A673 (cell line): ENCODE results near the gene SLMAP. TPM values are rescaled to one million over a fixed set of nuclear protein-coding genes. Genes with fewer than 3 reads are reported as not detected.
"Not testable (repeated sequence)": the region's sequence is repeated elsewhere in the genome, so short reads cannot be mapped to it uniquely, and the experiment has no call there.

Experiments used
- BruUV-seq: library from RNA; stranded (reverse); fragments of 400-500 nt; replicated peaks from 2 replicates; lab custom pipeline; 2021; lab: Mats Ljungman, UMichigan
- CTCF ChIA-PET: fragments of 300-600 bp; sonication (Branson Sonifier 250); formaldehyde crosslinking; loops from one replicate; lab custom pipeline; 2022; ENCODE audit warnings: antibody characterized with exemption; lab: Charles Lee
- POLR2A ChIA-PET: fragments of 300-600 bp; sonication (Branson Sonifier 250); formaldehyde crosslinking; loops from one replicate; lab custom pipeline; 2022; ENCODE audit warnings: antibody characterized with exemption; ENCODE audit not compliant: low non-redundant PET; lab: Charles Lee
- DNase-seq: peaks from one replicate; pipeline ENCODE4 v3.0.0-alpha.2; 2015; ENCODE audit warnings: low spot score
- H3K27ac ChIP-seq: fragments of 200-600 bp; sonication (generic); 2 replicates; pipeline ENCODE4 v1.5.1; 2016; ENCODE audit warnings: mixed run types, low read depth, mild to moderate bottlenecking, mixed read lengths, antibody characterized with exemption, low read length; ENCODE audit not compliant: poor library complexity, severe bottlenecking
- H3K27me3 ChIP-seq: fragments of 200-600 bp; sonication (generic); replicated peaks from 2 replicates; pipeline ENCODE4 v1.6.1; 2017; ENCODE audit warnings: mixed run types, low read depth, mild to moderate bottlenecking, mixed read lengths, antibody characterized with exemption, low read length; ENCODE audit not compliant: insufficient read depth, poor library complexity
- H3K36me3 ChIP-seq: fragments of 200-600 bp; sonication (generic); 2 replicates; pipeline ENCODE4 v1.6.1; 2016; ENCODE audit warnings: mixed run types, mild to moderate bottlenecking, mixed read lengths, antibody characterized with exemption, low read length; ENCODE audit not compliant: insufficient read depth, poor library complexity, severe bottlenecking
- H3K4me1 ChIP-seq: fragments of 200-600 bp; sonication (generic); 2 replicates; pipeline ENCODE4 v1.6.1; 2017; ENCODE audit warnings: mixed run types, mild to moderate bottlenecking, mixed read lengths, antibody characterized with exemption, low read length; ENCODE audit not compliant: insufficient read depth, poor library complexity, severe bottlenecking
- H3K4me3 ChIP-seq: fragments of 200-600 bp; sonication (generic); 2 replicates; pipeline ENCODE4 v1.5.1; 2016; ENCODE audit warnings: low read depth, mixed run types, mild to moderate bottlenecking, mixed read lengths, low read length; ENCODE audit not compliant: poor library complexity, severe bottlenecking
- H3K9me3 ChIP-seq: fragments of 200-600 bp; sonication (generic); 2 replicates; pipeline ENCODE4 v1.6.1; 2016; ENCODE audit warnings: mixed run types, low read depth, mild to moderate bottlenecking, mixed read lengths, antibody characterized with exemption, low read length; ENCODE audit not compliant: poor library complexity, severe bottlenecking
- CTCF ChIP-seq: fragments of 300-800, 200-600 bp; sonication (generic); conservative IDR thresholded peaks from 2 replicates; pipeline ENCODE4 v1.5.1; 2017; ENCODE audit warnings: low read depth, mild to moderate bottlenecking, antibody characterized with exemption, low read length, moderate library complexity, mixed read lengths
- EZH2 ChIP-seq: fragments of 200-600 bp; sonication (generic); IDR thresholded peaks from 2 replicates; pipeline ENCODE4 v1.6.1; 2017; ENCODE audit warnings: borderline replicate concordance, low read depth, mild to moderate bottlenecking, mixed read lengths, antibody characterized with exemption, low read length; ENCODE audit not compliant: poor library complexity, severe bottlenecking
- intact Hi-C: fragments of 100-400 bp; cut with micrococcal nuclease; formaldehyde crosslinking; loops from one replicate; pipeline ENCODE4 v1.10.0; 2022; ENCODE audit not compliant: unreplicated experiment
- total RNA-seq: library from RNA; stranded (reverse); gene quantifications from 2 replicates; pipeline ENCODE4 v1.2.3, GENCODE V29; 2021

SLMAP gene
- total RNA-seq, 1 experiment from 2014 or later = 32.4 TPM

- CTCF ChIA-PET = no interaction called here
Measured at GRCh38 chr3:57863380-57863779, 107.3 kb downstream of the SLMAP start.

GRCh38 chr3:57864853-57865252 is 108.7 kb downstream of the SLMAP start:
- Histone ChIP-seq H3K27ac (no peak overlapping the region), H3K27me3 (no peaks in the 10 kb centered on the region), H3K36me3 (no peaks in the 10 kb centered on the region), H3K9me3 (no peaks in the 10 kb centered on the region), H3K4me3 (no peak overlapping the region), H3K4me1 (no peaks in the 10 kb centered on the region)
- TF ChIP-seq CTCF (peak; percentile 35; the same call in 1 of the 2 replicates), EZH2 (no peak)
- no TSS peak for BruUV-seq
- ChIA-PET CTCF (no interaction called here), POLR2A (no interaction called here)
- intact Hi-C loops = no loop called here
- DNase-seq = peak; percentile 32

More at GRCh38 chr3:57863380-57863779, 107.3 kb downstream of the SLMAP start:
- H3K36me3 ChIP-seq = no peaks in the 10 kb centered on the region
- no peak overlapping the region for H3K27ac ChIP-seq
- no peak overlapping the region for H3K4me3 ChIP-seq
- TF ChIP-seq EZH2 = no peak
- TF ChIP-seq CTCF = no peak
- POLR2A ChIA-PET = no interaction called here
- no peaks in the 10 kb centered on the region for H3K9me3 ChIP-seq
- intact Hi-C loops = no loop called here
- DNase-seq = no peak
- BruUV-seq = no TSS peak
- no peaks in the 10 kb centered on the region for H3K4me1 ChIP-seq
- H3K27me3 ChIP-seq = no peaks in the 10 kb centered on the region

GRCh38 chr3:57869110-57869509 is 113.0 kb downstream of the SLMAP start:
- H3K27ac ChIP-seq, BruUV-seq, POLR2A ChIA-PET, intact Hi-C loops, H3K36me3 ChIP-seq, H3K4me1 ChIP-seq, DNase-seq, H3K4me3 ChIP-seq, H3K9me3 ChIP-seq, H3K27me3 ChIP-seq, CTCF ChIA-PET: not testable (repeated sequence)

GRCh38 chr3:57872606-57873005 is 116.5 kb downstream of the SLMAP start:
- Histone ChIP-seq H3K9me3 (no peaks in the 10 kb centered on the region), H3K36me3 (no peaks in the 10 kb centered on the region), H3K27me3 (no peaks in the 10 kb centered on the region), H3K4me1 (no peaks in the 10 kb centered on the region), H3K27ac (no peak overlapping the region), H3K4me3 (no peak overlapping the region)
- intact Hi-C loops = no loop called here
- DNase-seq = no peak
- BruUV-seq = no TSS peak
- POLR2A ChIA-PET = no interaction called here
- TF ChIP-seq CTCF (no peak), EZH2 (no peak)
- CTCF ChIA-PET = no interaction called here
